NCI-H1436 treated with DMSO at 0.1 percent for 48 hours (cell line): ENCODE results near the gene PML.
"Not testable (repeated sequence)": the region's sequence is repeated elsewhere in the genome, so short reads cannot be mapped to it uniquely, and the experiment has no call there.

Experiments used
- DNase-seq: peaks from one replicate; lab custom pipeline; 2025; lab: John Stamatoyannopoulos, UW

PML gene

GRCh38 chr15:74040109-74040850 is 45.8 kb downstream of the PML start:
- DNase-seq, result no peak

DNA sequence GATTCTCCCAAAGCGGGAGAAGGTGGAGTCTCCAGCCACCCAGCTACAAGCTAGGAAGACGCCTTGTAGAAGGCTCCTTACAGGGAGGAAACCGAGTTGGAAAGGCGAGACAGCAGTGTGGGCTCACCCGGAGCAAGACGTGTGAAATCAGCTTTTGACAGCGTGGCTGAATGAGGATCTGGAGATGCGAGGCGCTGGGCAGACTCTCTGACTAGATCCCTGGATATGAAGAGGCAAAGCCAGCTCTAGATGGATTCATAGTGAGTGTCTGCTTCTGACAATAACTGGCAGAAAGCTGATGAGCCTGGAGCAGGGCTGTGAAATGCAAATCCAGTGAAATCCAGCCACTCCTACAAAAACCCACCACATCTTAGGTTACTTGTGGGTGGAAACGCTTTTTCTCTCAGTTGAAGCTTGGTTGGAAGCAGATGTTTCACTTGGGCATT is 46.8 kb downstream of the PML start:
- DNase-seq, result no peak

- no peak for DNase-seq
These were observed 47.4 kb downstream of the PML start for GRCh38 chr15:74041777-74042435.

DNA sequence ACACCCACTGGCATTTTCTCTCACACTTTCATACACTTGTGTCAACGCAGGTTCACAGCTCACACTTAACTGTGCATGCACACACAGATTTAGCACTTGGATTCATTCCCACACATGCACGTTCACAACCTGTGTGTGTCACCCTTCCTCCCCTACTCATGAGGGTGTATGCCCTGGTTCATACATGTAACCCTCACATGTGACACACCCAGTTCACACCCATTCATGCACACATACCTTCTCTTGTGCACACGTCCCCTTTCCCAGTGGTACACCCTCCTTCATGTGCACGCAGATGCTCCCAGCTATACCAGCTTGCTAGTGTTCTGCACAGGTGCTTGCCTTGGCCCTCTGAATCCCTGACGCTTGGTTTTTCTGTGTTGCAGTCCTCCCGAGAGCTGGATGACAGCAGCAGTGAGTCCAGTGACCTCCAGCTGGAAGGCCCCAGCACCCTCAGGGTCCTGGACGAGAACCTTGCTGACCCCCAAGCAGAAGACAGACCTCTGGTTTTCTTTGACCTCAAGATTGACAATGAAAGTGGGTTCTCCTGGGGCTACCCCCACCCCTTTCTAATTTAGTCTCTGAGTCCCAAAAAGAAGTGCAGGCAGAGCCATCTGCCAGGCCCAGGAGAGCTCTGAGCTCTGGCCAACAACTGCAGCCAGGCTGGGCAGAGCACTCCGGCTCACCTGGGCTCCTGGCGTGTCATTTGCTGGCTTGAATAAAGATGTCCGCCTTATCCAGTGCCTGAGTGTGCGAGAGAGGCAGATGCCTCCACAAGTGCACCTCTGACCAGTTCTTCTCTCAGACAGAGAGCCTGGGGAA is 48.3 kb downstream of the PML start:
- no peak for DNase-seq

GRCh38 chr15:74043425-74044266 is 49.1 kb downstream of the PML start:
- DNase-seq, result no peak

GRCh38 chr15:74044267-74045110 is 50.0 kb downstream of the PML start:
- DNase-seq, result no peak

- DNase-seq, result no peak
These were observed 50.7 kb downstream of the PML start for GRCh38 chr15:74045184-74045583.

DNA sequence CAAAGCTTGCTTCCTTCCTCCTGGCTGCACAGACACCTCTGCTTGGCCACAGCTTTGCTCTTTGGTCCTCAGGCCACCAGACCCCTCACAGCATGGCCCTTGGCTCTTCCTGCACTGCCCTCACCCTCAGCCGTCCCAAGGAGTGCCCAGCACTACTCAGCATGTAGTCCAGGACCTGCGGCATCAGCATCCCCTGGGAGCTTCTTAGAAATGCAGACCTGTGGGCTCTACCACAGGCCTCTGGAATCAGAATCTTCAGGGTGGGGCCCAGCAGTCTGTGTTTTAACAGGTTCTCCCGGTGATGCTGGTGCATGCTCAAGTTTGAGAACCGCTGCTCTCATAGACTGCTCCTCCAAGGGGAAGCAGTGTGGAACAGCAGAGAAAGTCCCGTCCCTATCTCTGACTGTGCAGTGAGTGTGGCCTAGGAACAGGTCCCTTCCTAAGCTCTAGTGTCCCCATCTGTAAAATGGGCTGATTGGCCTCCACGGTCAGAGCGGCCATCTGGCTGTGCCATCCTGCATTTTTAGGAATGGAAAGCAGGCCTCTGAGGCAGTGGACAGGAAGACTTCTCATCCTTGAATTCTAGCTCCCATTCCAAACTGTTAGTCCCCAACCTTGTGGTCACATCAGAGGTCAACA is 51.2 kb downstream of the PML start:
- DNase-seq, result no peak

DNA sequence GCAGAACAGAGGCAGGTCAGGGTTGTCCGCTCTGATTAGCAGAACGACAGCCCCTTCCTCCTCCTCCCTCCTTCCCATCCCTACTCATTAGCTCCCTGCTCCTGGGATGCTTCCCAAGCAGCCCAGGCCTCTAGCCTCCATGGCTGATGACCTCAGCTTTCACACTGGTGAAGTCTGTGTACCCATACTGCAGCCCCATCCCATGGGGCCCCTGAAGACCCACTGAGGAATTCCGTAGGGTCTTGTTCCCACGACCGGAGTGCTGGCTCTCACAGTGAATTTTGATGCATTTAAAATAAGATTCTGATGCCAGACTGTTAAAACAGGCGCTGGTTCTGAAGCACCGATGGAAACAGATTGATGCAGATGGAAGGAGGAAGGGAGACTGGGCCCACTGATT is 51.8 kb downstream of the PML start:
- DNase-seq, result no peak

DNA sequence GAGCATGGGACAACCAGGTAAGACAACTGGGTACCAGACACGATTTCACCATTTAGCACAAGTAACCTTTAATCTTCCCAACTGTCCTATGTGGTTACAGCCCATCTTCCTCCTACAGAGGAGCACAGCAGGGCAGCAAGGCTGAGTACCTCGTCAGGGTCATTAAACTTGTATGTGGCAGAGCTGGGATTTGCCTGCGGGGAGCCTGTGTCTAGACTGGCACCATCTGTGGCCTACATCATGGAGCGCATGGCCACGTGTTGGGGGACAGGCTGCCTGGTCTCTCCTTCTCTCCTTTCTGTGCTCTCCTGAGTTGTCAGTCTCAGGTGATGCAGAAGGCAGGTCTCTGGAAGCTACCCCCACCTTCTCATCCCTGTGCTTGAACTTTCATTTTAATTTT is 55.6 kb downstream of the PML start:
- DNase-seq, result no peak

DNA sequence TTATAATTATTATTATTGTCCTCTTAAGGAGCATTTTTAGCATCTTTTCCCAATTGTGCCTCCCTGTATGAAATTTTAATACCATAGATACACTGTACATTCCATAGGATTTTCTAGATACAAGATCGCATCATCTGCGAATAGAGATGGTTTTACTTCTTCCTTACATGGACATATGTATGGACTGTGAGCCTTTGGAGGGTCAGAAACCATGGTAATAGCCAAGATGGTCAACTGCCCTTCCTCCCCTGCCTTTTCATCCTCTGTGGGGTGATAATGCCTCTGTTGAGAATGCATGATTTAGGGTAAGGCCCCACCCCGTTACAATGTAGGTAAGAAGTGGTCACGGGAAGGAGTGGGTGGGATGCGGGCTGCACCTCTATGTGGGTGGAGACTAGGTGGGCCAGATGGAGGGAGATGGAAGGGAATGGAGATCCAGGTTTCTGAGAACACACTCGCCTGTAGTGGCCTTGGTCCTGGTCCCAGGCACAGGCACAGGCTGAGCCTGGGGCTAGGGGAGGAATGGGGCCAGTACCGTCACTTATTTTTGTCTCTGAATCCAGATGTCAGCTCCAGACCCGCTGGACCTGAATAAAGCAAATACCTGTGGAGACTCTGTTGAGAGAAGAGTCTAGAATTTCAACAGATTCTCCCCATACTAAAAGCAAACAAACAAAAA is 56.2 kb downstream of the PML start:
- DNase-seq, result no peak

GRCh38 chr15:74052271-74053260 is 58.0 kb downstream of the PML start:
- DNase-seq, result not testable (repeated sequence)

- DNase-seq, result no peak
These were observed 59.0 kb downstream of the PML start for GRCh38 chr15:74053517-74053916.

- DNase-seq, result peak; percentile 20
These were observed 59.5 kb downstream of the PML start for GRCh38 chr15:74053941-74054529.

- DNase-seq, result no peak
These were observed 61.3 kb downstream of the PML start for GRCh38 chr15:74055804-74056203.

DNA sequence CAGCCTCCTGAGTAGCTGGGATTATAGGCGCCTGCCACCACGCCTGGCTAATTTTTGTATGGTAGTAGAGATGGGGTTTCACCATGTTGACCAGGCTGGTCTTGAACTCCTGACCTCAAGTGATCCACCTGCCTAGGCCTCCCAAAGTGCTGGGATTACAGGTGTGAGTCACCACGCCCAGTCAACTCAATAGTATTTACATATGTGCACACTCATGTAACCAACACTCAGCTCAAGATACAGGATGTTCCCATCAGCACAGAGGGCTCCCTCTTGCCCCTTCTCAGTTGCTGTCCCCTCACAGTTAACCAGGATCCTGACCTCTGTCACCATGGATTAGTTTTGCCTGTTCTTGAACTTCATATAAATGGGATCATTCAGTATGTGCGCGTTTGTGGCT is 61.8 kb downstream of the PML start:
- DNase-seq, result not testable (repeated sequence)

GRCh38 chr15:74059050-74059833 is 64.7 kb downstream of the PML start:
- not testable (repeated sequence) for DNase-seq
